ENCODE data around the gene FOXF1.

FOXF1 gene

GRCh38 chr16:86503830-86504229 lies 6.5 kb upstream of the FOXF1 start:
- no peak for DNase-seq (ENCODE audit: low spot score)
- TF ChIP-seq, protein P1, sequence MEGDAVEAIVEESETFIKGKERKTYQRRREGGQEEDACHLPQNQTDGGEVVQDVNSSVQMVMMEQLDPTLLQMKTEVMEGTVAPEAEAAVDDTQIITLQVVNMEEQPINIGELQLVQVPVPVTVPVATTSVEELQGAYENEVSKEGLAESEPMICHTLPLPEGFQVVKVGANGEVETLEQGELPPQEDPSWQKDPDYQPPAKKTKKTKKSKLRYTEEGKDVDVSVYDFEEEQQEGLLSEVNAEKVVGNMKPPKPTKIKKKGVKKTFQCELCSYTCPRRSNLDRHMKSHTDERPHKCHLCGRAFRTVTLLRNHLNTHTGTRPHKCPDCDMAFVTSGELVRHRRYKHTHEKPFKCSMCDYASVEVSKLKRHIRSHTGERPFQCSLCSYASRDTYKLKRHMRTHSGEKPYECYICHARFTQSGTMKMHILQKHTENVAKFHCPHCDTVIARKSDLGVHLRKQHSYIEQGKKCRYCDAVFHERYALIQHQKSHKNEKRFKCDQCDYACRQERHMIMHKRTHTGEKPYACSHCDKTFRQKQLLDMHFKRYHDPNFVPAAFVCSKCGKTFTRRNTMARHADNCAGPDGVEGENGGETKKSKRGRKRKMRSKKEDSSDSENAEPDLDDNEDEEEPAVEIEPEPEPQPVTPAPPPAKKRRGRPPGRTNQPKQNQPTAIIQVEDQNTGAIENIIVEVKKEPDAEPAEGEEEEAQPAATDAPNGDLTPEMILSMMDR (IDR thresholded peaks at IDR 0.05; ENCODE audit: extremely low read depth, insufficient read depth, missing control alignments) = no peak
- in situ Hi-C loops (cut with MboI; ENCODE audit: low pct_unique_long_range_greater_than_20kb, low sequenced_read_pairs, unreplicated experiment) = loop anchor here (25.0 kb wide), 2 partner anchors 442 to 692 kb away; no protein-coding TSS in a partner anchor

DNA sequence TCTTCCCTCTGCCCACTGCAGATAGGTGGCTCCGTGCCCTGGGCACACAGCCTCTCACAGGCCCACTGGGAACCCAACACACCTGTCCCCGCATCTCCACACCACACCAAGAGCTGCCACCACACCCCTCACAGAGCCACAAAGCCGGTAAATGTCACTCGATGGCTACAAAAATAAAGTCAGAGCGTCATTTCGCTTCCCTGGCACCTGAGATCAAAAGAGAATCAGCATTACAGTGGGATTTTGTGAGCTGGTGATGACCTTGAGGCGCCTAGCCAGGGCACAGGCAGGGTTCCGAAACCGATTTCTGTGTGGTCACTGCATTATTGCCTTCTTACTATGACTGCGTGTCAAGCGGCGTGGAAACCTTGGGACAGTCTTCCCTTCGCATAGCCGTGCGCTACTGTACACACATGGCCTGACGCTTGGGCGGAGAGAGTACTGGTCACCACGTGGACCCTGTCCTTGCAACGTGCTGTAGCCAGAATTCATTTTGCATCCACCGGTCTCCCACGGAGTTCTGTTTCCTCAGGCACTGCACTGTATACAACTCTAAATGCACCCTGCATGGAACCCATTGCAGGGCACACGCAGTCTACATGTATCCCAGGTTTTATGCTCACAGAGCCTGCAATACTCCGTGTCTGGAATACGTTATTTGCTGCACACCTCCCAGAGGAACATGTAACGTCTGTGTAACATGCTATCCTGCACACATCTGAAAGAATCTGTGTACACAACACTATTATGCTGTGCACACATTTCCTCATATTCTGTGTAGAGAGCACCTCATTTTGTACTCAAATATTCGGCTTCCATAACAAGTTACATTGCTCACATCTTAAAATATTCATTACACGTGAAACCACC lies 5.8 kb upstream of the FOXF1 start:
- TF ChIP-seq, protein P1 (IDR thresholded peaks at IDR 0.05; ENCODE audit: extremely low read depth, insufficient read depth, missing control alignments) = no peak
- in situ Hi-C loops (cut with MboI; ENCODE audit: low pct_unique_long_range_greater_than_20kb, low sequenced_read_pairs, unreplicated experiment) = loop anchor here (25.0 kb wide), 2 partner anchors 442 to 692 kb away; no protein-coding TSS in a partner anchor
- DNase-seq (ENCODE audit: low spot score) = no peak

- TF ChIP-seq, protein P1 (IDR thresholded peaks at IDR 0.05; ENCODE audit: extremely low read depth, insufficient read depth, missing control alignments) = no peak
- DNase-seq (ENCODE audit: low spot score) = no peak
- in situ Hi-C loops (cut with MboI; ENCODE audit: low pct_unique_long_range_greater_than_20kb, low sequenced_read_pairs, unreplicated experiment) = loop anchor here (25.0 kb wide), 2 partner anchors 443 to 693 kb away; no protein-coding TSS in a partner anchor
These were observed 5.0 kb upstream of the FOXF1 start for GRCh38 chr16:86505185-86505898.

GRCh38 chr16:86505899-86506864 lies 4.1 kb upstream of the FOXF1 start:
- in situ Hi-C loops (cut with MboI; ENCODE audit: low pct_unique_long_range_greater_than_20kb, low sequenced_read_pairs, unreplicated experiment) = loop anchor here (25.0 kb wide), 2 partner anchors 444 to 694 kb away; no protein-coding TSS in a partner anchor
- TF ChIP-seq, protein P1 (IDR thresholded peaks at IDR 0.05; ENCODE audit: extremely low read depth, insufficient read depth, missing control alignments) = no peak
- DNase-seq (ENCODE audit: low spot score) = no peak

- no peak for DNase-seq (ENCODE audit: low spot score)
- in situ Hi-C loops (cut with MboI; ENCODE audit: low pct_unique_long_range_greater_than_20kb, low sequenced_read_pairs, unreplicated experiment) = loop anchor here (25.0 kb wide), 2 partner anchors 445 to 695 kb away; no protein-coding TSS in a partner anchor
- TF ChIP-seq, protein P1 (IDR thresholded peaks at IDR 0.05; ENCODE audit: extremely low read depth, insufficient read depth, missing control alignments) = no peak
These were observed 2.9 kb upstream of the FOXF1 start for GRCh38 chr16:86507173-86508027.

All from GM13977 (cell line).